ENCODE measurements around the gene GLE1.
A peak's percentile ranks its signal among the peaks of the same experiment; 100 is the strongest.

The GLE1 gene

GRCh38 chr9:128493424-128493823 is 11.1 kb upstream of the GLE1 start:
- no peak overlapping the region for H3K4me3 ChIP-seq (ENCODE audit: low read depth, low read length)
- DNase-seq (ENCODE audit: low read depth): no peak
- TF ChIP-seq POLR2A (IDR thresholded peaks at IDR 0.05; ENCODE audit: extremely low read depth, insufficient read length) (no peak), CTCF (IDR thresholded peaks at IDR 0.05; ENCODE audit: low read depth, low read length) (no peak), MYC (IDR thresholded peaks at IDR 0.05; ENCODE audit: low read depth, low read length) (no peak), MAX (IDR thresholded peaks at IDR 0.05; ENCODE audit: low read depth, low read length) (no peak)

GRCh38 chr9:128494108-128494745 is 10.3 kb upstream of the GLE1 start:
- no peak overlapping the region for H3K4me3 ChIP-seq (ENCODE audit: low read depth, low read length)
- DNase-seq (ENCODE audit: low read depth): peak; percentile 81
- no peak; the same call in 1 of the 2 replicates for TF ChIP-seq MAX (IDR thresholded peaks at IDR 0.05; ENCODE audit: low read depth, low read length)
- TF ChIP-seq CTCF (IDR thresholded peaks at IDR 0.05; ENCODE audit: low read depth, low read length): no peak
- TF ChIP-seq MYC (IDR thresholded peaks at IDR 0.05; ENCODE audit: low read depth, low read length): no peak; the same call in 1 of the 2 replicates
- no peak for TF ChIP-seq POLR2A (IDR thresholded peaks at IDR 0.05; ENCODE audit: extremely low read depth, insufficient read length)

GRCh38 chr9:128494746-128495129 is 9.8 kb upstream of the GLE1 start:
- no peak for DNase-seq (ENCODE audit: low read depth)
- TF ChIP-seq MYC (IDR thresholded peaks at IDR 0.05; ENCODE audit: low read depth, low read length) (peak; percentile 9; the same call in 1 of the 2 replicates), POLR2A (IDR thresholded peaks at IDR 0.05; ENCODE audit: extremely low read depth, insufficient read length) (no peak), CTCF (IDR thresholded peaks at IDR 0.05; ENCODE audit: low read depth, low read length) (no peak), MAX (IDR thresholded peaks at IDR 0.05; ENCODE audit: low read depth, low read length) (peak; percentile 34; the same call in 1 of the 2 replicates)
- no peak overlapping the region for H3K4me3 ChIP-seq (ENCODE audit: low read depth, low read length)

GRCh38 chr9:128495296-128495695 is 9.2 kb upstream of the GLE1 start:
- no peak overlapping the region for H3K4me3 ChIP-seq (ENCODE audit: low read depth, low read length)
- no peak for DNase-seq (ENCODE audit: low read depth)
- TF ChIP-seq POLR2A (IDR thresholded peaks at IDR 0.05; ENCODE audit: extremely low read depth, insufficient read length) (no peak), MYC (IDR thresholded peaks at IDR 0.05; ENCODE audit: low read depth, low read length) (no peak), CTCF (IDR thresholded peaks at IDR 0.05; ENCODE audit: low read depth, low read length) (no peak), MAX (IDR thresholded peaks at IDR 0.05; ENCODE audit: low read depth, low read length) (no peak)

- TF ChIP-seq POLR2A (IDR thresholded peaks at IDR 0.05; ENCODE audit: extremely low read depth, insufficient read length) (no peak), MAX (IDR thresholded peaks at IDR 0.05; ENCODE audit: low read depth, low read length) (no peak), CTCF (IDR thresholded peaks at IDR 0.05; ENCODE audit: low read depth, low read length) (no peak), MYC (IDR thresholded peaks at IDR 0.05; ENCODE audit: low read depth, low read length) (no peak)
- DNase-seq (ENCODE audit: low read depth): no peak
- no peak overlapping the region for H3K4me3 ChIP-seq (ENCODE audit: low read depth, low read length)
These were observed 8.6 kb upstream of the GLE1 start for GRCh38 chr9:128495804-128496417.
